Posterior vena cava (tissue), 2 donors: ENCODE measurements around the gene CPN2. TPM values are rescaled to one million over a fixed set of nuclear protein-coding genes. Genes with fewer than 3 reads are reported as not detected.

Experiments
- DNase-seq: peaks from one replicate; pipeline ENCODE4 v3.0.0-alpha.2; 2020; ENCODE audit warnings: low spot score
- intact Hi-C, 2 donors: fragments of 100-400 bp; cut with DNase I; formaldehyde crosslinking; loops; one replicate each; pipeline versions ENCODE4 v1.14.1 to v1.14.2; 2022 to 2023
- total RNA-seq, 2 donors: library from RNA; stranded (reverse); fragmentation: NEBNext Ultra II Directional; extraction: Animal tissue kit (Norgen Biotek cat#: 25700); gene quantifications; one replicate each; pipeline ENCODE4 v1.2.1, GENCODE V29; 2021
- donor health status: DM: yes; HTN: yes; CAD: no.
- donor health status: DM: yes; HTN: yes; CAD: no.

The CPN2 gene
- total RNA-seq, 2 donors from 2014 or later, result 0.14 TPM; not detected in 1

GRCh38 chr3:194308601-194309449 lies 42.3 kb downstream of the CPN2 start:
- intact Hi-C loops, result no loop called here
- DNase-seq, result no peak

DNA sequence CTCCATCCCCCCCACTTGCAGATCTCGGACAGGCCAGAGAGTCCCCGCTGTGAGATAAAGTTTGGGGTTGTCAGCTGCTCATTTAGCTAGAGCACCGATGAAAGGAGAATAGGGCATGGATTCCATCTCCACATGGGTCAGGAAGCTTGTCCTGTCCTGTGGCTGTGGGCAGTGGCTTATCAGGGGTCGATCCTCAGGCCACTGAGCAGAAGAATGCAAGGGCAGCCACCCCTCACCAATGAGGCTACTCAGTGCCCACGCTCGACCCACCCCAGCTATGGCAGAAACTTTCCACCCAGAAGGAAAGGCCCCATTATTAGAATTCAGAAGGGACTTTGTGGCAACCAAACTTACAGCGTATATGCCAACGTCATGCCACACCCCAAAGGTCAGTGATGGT lies 43.3 kb downstream of the CPN2 start:
- intact Hi-C loops, result no loop called here

GRCh38 chr3:194306771-194307640 lies 44.1 kb downstream of the CPN2 start:
- intact Hi-C loops, result no loop called here
- DNase-seq, result peak; percentile 2

More for the DNA sequence above, 43.3 kb downstream of the CPN2 start:
- DNase-seq, result no peak

DNA sequence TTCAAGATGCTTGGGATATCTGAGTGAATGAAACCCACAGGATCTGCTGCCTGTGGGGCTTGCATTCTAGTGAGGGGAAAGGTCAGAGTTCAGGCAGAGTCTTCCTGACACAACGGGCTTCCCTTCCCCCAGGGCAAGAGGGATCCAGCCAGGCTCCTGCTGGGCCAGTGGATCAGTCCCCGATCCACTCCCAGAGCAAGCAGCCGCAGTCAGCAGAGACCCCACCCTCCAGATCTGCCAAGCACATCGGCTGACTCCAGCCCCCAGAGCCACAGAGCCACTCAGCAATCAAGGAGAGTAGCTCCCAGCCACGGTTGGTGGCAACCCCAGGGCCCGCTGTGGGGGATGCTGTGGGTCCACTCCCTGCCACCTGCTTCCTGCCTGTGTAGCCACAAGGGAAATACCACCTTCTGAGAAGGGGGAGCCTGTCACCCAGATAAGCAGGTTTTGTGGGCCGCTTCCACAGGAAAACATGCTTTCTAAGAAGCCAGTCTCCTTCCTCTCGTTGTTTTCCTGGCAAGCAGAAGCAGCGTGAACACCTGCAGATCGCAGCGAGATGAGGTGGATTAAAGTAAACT lies 44.9 kb downstream of the CPN2 start:
- peak; percentile 73 for DNase-seq
- intact Hi-C loops, result no loop called here

- peak; percentile 49 for DNase-seq
- intact Hi-C loops, result no loop called here
Observed at GRCh38 chr3:194305356-194306108, 45.6 kb downstream of the CPN2 start.

DNA sequence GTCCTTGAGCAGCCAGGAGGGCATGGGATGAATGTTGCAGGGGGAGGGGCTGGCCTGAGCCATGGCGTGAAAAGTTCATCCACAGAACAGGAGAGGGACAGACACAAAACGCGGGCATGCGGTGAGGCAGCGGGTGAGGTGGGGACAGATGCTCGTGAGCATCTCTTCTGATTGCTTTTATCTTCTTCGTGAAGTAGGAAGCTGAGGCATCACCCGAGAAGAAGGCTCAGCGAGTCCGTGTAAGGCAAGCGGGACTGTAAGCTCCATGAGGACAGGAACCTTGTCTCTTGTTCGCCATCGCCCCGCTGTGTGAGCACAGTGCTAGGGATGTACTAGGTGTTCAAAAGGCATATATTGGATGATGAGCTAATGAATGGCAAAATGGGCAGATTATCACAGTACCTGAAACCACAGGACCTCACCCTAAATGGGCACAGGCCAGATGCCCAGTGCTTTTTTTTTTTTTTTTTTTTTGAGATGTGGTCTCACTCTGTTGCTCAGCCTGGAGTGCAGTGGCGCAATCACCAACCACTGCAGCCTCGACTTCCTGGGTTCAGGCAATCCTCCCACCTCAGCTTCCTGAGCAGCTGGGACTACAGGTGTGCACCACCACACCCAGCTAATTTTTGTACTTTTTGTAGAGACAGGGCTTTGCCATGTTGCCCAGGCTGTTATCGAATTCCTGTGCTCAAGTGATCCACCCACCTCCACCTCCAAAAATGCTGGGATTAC lies 46.8 kb downstream of the CPN2 start:
- peak; percentile 59 for DNase-seq
- intact Hi-C loops, result no loop called here

GRCh38 chr3:194303749-194304148 lies 47.4 kb downstream of the CPN2 start:
- intact Hi-C loops, result no loop called here
- no peak for DNase-seq

GRCh38 chr3:194301730-194302129 lies 49.4 kb downstream of the CPN2 start:
- DNase-seq, result no peak
- intact Hi-C loops, result no loop called here

- no peak for DNase-seq
- intact Hi-C loops, result no loop called here
Observed at GRCh38 chr3:194300936-194301335, 50.2 kb downstream of the CPN2 start.

DNA sequence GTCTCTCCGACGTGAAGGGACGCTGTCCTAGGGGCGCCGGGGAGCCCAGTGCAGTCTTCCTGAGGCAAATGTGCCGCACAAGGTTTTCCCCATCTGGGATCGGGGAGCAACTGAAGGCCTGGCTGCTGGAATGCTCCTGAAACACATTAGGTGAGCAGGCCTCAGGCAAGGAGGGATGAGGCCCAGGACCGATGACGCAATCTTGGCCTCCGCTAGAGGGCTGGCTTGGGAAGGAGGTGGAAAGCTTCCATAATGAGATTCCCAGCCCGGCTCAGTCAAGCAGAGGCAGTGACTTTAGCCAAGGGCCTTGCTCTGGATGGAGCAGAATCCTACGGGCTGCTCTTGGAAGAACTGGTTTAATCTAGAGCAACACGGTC lies 50.8 kb downstream of the CPN2 start:
- intact Hi-C loops, result no loop called here
- peak; percentile 90 for DNase-seq

DNA sequence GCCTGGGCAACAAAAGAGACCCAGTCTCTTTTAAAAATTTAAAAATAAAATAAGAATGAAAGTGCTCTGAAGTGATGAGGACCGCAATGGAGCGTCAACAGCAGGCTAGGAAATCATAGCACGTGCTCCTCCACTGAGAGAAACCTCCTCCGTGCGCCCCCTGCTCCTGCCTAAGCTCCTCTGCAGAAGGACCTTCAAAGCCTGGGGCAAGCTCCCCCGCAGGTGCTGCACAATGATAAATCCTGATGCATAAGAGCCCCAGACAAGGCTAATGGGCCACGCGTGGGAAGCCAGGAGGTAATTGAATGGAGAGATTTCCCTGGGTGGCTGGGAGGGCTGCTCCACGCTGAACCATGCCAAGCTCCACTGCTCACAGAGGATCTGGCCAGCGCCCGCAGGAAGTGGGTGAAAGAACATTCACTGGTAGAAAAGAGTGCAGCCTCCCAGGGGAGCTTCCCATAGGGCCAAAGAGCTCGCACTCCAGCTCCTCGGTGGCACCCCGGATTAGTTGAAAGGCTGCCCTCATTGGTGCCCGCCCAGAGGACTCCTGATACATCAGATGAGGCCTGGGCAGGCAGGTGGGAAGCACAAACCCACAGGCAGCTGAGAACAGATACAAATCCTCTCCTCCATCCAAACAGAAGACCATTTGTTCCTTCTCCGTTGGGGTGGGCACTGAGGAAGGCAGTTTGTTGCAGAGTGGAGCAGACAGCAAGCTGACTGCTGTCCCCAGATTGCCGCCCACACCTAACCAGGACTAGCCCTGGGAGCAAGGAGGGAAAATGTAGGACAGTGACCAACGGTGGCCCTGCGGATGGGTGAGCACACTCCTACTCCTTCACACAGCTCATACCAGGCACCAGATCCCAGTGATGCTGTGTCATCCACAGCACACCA lies 52.5 kb downstream of the CPN2 start:
- no peak for DNase-seq
- intact Hi-C loops, result no loop called here

DNA sequence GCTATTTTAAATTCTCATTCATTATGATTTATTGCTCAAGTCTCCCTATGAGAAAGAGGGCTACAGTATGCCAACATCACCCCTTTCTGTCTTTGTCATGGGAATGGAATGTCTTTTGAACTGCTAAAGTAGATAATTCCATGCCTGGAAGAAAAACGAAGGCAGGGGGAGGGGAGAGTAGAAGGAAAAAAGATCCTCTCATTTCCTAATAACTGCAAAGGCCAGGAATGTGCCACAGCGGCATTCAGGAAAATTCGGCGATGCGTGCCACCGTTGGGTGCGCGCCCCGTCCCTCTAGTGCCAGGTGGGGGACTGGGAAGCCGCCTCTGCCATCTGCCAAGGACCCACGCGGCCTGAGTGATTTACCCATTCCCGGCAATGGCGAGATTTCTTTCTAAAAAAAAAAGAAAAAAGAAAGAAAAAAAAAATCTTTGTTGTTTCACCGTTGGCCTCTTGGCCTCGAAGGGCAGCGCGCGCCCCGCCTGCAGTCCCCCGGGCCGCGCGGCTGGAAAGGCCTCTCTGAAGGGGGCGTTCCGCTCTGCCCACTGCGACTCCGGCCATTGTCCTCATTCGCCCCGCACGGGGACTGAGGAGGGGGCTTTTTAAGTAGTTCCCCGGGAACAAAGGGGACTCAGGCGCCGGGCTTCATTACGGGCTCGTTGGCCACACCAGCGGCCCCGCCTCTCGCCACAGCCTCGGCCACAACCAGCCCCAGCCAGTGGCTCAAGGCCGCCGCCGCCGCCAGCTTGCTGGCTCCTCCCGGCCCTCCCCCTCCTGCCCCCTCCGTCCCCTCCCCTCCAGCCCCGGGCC lies 54.5 kb downstream of the CPN2 start:
- no peak for DNase-seq
- intact Hi-C loops, result no loop called here

DNA sequence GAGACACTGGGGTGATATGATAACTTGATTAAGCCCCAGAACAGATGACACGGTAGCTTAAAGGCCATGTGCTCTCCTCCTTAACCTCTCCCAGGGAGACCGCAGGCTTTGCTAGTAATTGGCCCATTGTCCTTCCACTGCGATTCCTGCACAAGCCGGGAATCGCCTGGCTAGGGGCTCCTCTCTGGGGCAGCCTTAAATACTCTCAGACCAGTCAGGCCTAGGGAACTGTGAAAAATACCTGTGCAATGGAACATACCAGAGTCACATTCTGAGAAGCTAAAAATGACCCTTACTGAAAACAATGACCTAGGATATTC lies 56.3 kb downstream of the CPN2 start:
- intact Hi-C loops, result no loop called here
- no peak for DNase-seq

DNA sequence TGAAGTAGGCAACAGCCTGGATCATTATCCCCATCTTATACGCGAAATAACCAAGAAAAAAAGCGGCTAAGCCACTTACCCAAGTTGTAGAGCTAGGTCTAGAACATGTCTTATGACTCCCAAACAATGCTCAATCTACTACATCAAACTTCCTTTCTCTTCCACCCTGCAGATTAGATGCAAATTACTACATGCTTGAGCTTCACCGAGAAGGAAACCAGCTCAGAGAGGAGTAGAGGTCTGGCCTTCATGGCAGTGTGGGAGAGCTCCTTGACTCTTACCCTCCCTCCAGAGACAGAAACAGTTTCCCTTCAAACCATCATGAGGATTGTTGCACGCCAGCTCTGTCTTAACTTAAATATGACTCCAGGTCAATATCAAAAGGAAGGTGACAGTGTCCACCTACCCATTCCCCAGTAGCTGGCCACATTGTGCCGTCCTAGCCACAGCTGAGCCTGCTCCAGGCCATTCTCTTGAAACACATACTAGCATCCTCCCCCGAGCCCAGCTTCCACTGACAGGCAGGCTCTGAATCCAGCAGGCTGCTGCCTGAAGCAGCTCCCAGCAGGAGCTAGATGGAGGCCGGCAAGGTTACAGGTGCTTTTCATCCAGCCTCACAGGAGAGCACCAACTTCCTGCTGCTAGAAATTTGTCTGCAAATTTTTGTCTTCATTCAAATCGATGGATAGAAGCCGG lies 56.8 kb downstream of the CPN2 start:
- intact Hi-C loops, result no loop called here
- DNase-seq, result no peak

DNA sequence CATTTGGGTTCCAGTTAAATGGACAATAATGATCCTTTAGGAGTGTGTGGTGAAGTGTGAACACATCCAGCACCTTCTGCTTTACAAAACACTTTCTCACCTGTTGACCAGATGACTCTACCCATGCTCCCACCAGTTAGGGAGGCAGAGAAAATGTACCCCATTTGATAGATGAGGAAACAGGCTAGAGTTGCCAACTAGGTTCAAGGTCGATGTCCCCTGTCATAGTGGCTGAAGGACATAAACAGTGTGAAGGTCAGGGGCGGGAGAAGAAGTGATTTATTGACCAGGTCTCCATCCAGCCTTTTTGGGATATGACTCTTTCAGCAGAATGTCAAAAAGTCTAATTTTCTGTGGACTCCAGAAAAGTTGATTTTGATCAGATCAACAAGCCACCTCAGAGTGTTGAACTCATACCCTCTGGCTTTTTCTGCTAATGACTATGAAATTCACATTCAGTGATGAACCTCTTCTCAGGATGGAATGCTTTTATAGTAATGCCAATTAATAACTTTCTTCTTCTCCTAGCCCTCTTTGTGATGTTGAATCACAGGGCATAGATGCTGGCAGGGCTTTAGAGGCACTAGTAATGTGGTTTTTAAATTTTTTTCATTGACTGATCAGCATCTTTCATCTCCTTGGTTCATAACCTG lies 57.5 kb downstream of the CPN2 start:
- intact Hi-C loops, result loop anchor here in 1 of 2 donors (2.0 kb wide), 1 partner anchor 57 kb away; the partner anchor contains the start of gene CPN2
- DNase-seq, result no peak

- intact Hi-C loops, result loop anchor here in 1 of 2 donors (2.0 kb wide), 1 partner anchor 58 kb away; the partner anchor contains the start of gene CPN2
- peak; percentile 44 for DNase-seq
Observed at GRCh38 chr3:194292331-194292730, 58.8 kb downstream of the CPN2 start.
